ENCODE data around the gene PPP1R18. TPM values are rescaled to one million over a fixed set of nuclear protein-coding genes. Genes with fewer than 3 reads are reported as not detected.

PPP1R18 gene
- total and polyA plus RNA-seq, 9 of the 15 experiments (the other 6 are each of a cell fraction or from before 2014, with no cell fraction given) = 12.0 to 99.2 (median 42.6) TPM

GRCh38 chr6:30689985-30690384 is 3.5 kb upstream of the PPP1R18 start (continued):
- TF ChIP-seq, protein P1, sequence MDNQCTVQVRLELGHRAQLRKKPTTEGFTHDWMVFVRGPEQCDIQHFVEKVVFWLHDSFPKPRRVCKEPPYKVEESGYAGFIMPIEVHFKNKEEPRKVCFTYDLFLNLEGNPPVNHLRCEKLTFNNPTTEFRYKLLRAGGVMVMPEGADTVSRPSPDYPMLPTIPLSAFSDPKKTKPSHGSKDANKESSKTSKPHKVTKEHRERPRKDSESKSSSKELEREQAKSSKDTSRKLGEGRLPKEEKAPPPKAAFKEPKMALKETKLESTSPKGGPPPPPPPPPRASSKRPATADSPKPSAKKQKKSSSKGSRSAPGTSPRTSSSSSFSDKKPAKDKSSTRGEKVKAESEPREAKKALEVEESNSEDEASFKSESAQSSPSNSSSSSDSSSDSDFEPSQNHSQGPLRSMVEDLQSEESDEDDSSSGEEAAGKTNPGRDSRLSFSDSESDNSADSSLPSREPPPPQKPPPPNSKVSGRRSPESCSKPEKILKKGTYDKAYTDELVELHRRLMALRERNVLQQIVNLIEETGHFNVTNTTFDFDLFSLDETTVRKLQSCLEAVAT (IDR thresholded peaks at IDR 0.05) = no peak
- TF ChIP-seq, protein P2, sequence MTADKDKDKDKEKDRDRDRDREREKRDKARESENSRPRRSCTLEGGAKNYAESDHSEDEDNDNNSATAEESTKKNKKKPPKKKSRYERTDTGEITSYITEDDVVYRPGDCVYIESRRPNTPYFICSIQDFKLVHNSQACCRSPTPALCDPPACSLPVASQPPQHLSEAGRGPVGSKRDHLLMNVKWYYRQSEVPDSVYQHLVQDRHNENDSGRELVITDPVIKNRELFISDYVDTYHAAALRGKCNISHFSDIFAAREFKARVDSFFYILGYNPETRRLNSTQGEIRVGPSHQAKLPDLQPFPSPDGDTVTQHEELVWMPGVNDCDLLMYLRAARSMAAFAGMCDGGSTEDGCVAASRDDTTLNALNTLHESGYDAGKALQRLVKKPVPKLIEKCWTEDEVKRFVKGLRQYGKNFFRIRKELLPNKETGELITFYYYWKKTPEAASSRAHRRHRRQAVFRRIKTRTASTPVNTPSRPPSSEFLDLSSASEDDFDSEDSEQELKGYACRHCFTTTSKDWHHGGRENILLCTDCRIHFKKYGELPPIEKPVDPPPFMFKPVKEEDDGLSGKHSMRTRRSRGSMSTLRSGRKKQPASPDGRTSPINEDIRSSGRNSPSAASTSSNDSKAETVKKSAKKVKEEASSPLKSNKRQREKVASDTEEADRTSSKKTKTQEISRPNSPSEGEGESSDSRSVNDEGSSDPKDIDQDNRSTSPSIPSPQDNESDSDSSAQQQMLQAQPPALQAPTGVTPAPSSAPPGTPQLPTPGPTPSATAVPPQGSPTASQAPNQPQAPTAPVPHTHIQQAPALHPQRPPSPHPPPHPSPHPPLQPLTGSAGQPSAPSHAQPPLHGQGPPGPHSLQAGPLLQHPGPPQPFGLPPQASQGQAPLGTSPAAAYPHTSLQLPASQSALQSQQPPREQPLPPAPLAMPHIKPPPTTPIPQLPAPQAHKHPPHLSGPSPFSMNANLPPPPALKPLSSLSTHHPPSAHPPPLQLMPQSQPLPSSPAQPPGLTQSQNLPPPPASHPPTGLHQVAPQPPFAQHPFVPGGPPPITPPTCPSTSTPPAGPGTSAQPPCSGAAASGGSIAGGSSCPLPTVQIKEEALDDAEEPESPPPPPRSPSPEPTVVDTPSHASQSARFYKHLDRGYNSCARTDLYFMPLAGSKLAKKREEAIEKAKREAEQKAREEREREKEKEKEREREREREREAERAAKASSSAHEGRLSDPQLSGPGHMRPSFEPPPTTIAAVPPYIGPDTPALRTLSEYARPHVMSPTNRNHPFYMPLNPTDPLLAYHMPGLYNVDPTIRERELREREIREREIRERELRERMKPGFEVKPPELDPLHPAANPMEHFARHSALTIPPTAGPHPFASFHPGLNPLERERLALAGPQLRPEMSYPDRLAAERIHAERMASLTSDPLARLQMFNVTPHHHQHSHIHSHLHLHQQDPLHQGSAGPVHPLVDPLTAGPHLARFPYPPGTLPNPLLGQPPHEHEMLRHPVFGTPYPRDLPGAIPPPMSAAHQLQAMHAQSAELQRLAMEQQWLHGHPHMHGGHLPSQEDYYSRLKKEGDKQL (CRISPR knock-in tag; IDR thresholded peaks at IDR 0.05; ENCODE audit: borderline replicate concordance) = no peak
- no peak for TF ChIP-seq RB1 (IDR thresholded peaks at IDR 0.05; ENCODE audit: low read depth)
- peak; percentile 29; the same call in 1 of the 2 replicates for TF ChIP-seq ZFX (CRISPR knock-in tag; IDR thresholded peaks at IDR 0.05)
- TF ChIP-seq HMGXB4 (CRISPR knock-in tag; IDR thresholded peaks at IDR 0.05) = no peak
- no peak for TF ChIP-seq ETS1 (conservative IDR thresholded peaks at IDR 0.05; ENCODE audit: control insufficient read depth, low read depth, low read length)
- 0 out of 2 replicates have a peak, but pooled peaks have one; percentile 21 for TF ChIP-seq ZC3H4 (CRISPR knock-in tag; IDR thresholded peaks at IDR 0.05; ENCODE audit: borderline replicate concordance)
- 0 out of 2 replicates have a peak, but pooled peaks have one; percentile 60 for TF ChIP-seq CBFB (CRISPR knock-in tag; IDR thresholded peaks at IDR 0.05)
- no peak for TF ChIP-seq TRIM28 (IDR thresholded peaks at IDR 0.05)
- no peak for TF ChIP-seq NFIC (IDR thresholded peaks at IDR 0.05)
- TF ChIP-seq ARID3B (CRISPR knock-in tag; IDR thresholded peaks at IDR 0.05; ENCODE audit: borderline replicate concordance) = no peak
- 0 out of 2 replicates have a peak, but pooled peaks have one; percentile 29 for TF ChIP-seq ZNF77 (CRISPR knock-in tag; IDR thresholded peaks at IDR 0.05)
- no peak for TF ChIP-seq FOXK2 (conservative IDR thresholded peaks at IDR 0.05 in 1 of 2, IDR thresholded peaks at IDR 0.05 in 1 of 2; ENCODE audit: low read depth in 2 of 2)
- TF ChIP-seq NR1H2 (CRISPR knock-in tag; IDR thresholded peaks at IDR 0.05) = no peak
- no peak for TF ChIP-seq NFE2L1 (tag; IDR thresholded peaks at IDR 0.05; ENCODE audit: borderline replicate concordance, low read depth)
- no peak for TF ChIP-seq MYBL2 (IDR thresholded peaks at IDR 0.05; ENCODE audit: low read depth)
- no peak for TF ChIP-seq MYBL2 (CRISPR knock-in tag; IDR thresholded peaks at IDR 0.05; ENCODE audit: borderline replicate concordance)
